Thyroid gland (tissue), 4 donors: ENCODE data around the gene ICAM4.

Experiments used
- POLR2A ChIP-seq, 2 donors: fragments of 450-650 bp; IDR thresholded peaks; one replicate each; pipeline ENCODE4 v1.6.1; 2017; ENCODE audit warnings: antibody characterized with exemption in 2 of 2, mild to moderate bottlenecking in 2 of 2, moderate library complexity in 1 of 2
- TF ChIP-seq, protein P1 (sequence below), 6 experiments: fragments of 200-600 bp in 3 of 6; fragments of 450-650 bp in 3 of 6; sonication (generic) in 3 of 6; IDR thresholded peaks; one replicate each; pipeline ENCODE4 v1.5.1; 2016 to 2019; ENCODE audit warnings: antibody characterized with exemption in 6 of 6, mild to moderate bottlenecking in 2 of 6, inconsistent platforms in 1 of 6, moderate library complexity in 1 of 6

DNA sequence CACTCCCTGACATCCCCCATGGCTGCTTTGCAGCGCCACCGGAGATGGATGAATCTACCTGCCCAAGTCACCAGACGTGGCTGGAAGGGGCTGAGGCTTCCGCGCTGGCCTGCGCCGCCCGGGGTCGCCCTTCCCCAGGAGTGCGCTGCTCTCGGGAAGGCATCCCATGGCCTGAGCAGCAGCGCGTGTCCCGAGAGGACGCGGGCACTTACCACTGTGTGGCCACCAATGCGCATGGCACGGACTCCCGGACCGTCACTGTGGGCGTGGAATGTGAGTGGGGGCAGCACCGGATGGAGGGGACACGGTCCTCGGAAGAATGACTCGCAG lies 7.6 kb downstream of the ICAM4 start:
- TF ChIP-seq, protein P1, sequence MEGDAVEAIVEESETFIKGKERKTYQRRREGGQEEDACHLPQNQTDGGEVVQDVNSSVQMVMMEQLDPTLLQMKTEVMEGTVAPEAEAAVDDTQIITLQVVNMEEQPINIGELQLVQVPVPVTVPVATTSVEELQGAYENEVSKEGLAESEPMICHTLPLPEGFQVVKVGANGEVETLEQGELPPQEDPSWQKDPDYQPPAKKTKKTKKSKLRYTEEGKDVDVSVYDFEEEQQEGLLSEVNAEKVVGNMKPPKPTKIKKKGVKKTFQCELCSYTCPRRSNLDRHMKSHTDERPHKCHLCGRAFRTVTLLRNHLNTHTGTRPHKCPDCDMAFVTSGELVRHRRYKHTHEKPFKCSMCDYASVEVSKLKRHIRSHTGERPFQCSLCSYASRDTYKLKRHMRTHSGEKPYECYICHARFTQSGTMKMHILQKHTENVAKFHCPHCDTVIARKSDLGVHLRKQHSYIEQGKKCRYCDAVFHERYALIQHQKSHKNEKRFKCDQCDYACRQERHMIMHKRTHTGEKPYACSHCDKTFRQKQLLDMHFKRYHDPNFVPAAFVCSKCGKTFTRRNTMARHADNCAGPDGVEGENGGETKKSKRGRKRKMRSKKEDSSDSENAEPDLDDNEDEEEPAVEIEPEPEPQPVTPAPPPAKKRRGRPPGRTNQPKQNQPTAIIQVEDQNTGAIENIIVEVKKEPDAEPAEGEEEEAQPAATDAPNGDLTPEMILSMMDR (IDR thresholded peaks at IDR 0.05): peak in 1 of 6 experiments; percentile 4
- TF ChIP-seq POLR2A (IDR thresholded peaks at IDR 0.05): no peak
